Mucosa of descending colon (tissue), 3 donors: ENCODE measurements around the gene CADPS. TPM values are rescaled to one million over a fixed set of nuclear protein-coding genes. Genes with fewer than 3 reads are reported as not detected.

ENCODE experiments used
- ATAC-seq: fragments of 200-7000 bp; cut with Tn5 transposase; one replicate; pipeline ENCODE4 v1.9.1; 2020; ENCODE audit warnings: mild to moderate bottlenecking, moderate library complexity
- DNase-seq, 3 donors: peaks; one replicate each; pipeline ENCODE4 v3.0.0-alpha.2; 2020
- H3K36me3 ChIP-seq: fragments of 200-600 bp; one replicate; pipeline ENCODE4 v1.8.0; 2021; ENCODE audit warnings: low read depth, mild to moderate bottlenecking
- H3K4me1 ChIP-seq: fragments of 200-600 bp; one replicate; pipeline ENCODE4 v1.8.0; 2021; ENCODE audit warnings: low read depth, mild to moderate bottlenecking
- H3K4me3 ChIP-seq: fragments of 200-600 bp; one replicate; pipeline ENCODE4 v1.8.0; 2021; ENCODE audit warnings: mild to moderate bottlenecking
- H3K9me3 ChIP-seq: fragments of 200-600 bp; one replicate; pipeline ENCODE4 v1.8.0; 2021; ENCODE audit warnings: mild to moderate bottlenecking
- CTCF ChIP-seq: fragments of 200-600 bp; IDR thresholded peaks from one replicate; pipeline ENCODE4 v1.8.0; 2022; ENCODE audit warnings: antibody characterized with exemption, mild to moderate bottlenecking
- intact Hi-C, 2 donors: fragments of 100-400 bp; cut with DNase I in 1 of 2; cut with micrococcal nuclease in 1 of 2; formaldehyde crosslinking; loops; one replicate each; pipeline versions ENCODE4 v1.11.0 to v1.11.1; 2022; cut with DNase I, micrococcal nuclease
- total RNA-seq, 3 donors: library from RNA; stranded (reverse); fragmentation: NEBNext Ultra II Directional in 2 of 3; extraction: Animal tissue kit (Norgen Biotek cat#: 25700) in 2 of 3; gene quantifications; one replicate each; pipeline versions ENCODE4 v1.2.1 to v1.2.4, GENCODE V29; 2021 to 2023
- donor health status: DM: no; HTN: no; CAD: no; lungs with moderate emphysema.
- donor health status: DM: no; HTN: no; CAD: no.
- donor health status: DM: no; HTN: yes; CAD: no.

Gene CADPS
- total RNA-seq, 3 donors from 2014 or later, result 3.7 to 6.2 (median 6.1) TPM

DNA sequence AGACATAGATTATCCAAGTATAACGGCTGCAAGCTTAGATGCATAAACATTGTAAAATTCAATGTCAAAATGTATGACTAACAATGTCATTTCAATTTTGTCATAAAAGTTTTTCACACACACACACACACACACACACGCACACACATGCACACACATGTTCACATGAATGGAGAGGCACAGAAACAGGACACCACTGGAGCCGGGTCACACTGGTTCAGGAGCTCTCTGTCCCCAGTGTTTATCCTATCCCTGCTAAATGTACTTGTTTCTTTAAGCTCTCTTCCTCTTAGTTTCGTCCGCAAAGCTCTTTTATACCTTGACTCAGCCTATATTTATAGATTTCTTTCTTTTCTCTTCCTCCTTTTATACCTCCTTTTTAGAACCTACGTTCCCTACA lies 249.9 kb downstream of the CADPS start:
- no peaks in the 10 kb centered on the region for H3K9me3 ChIP-seq
- intact Hi-C loops, result no loop called here
- ATAC-seq (no peak), DNase-seq (no peak)
- H3K4me3 ChIP-seq, result no peak overlapping the region
- no peaks in the 10 kb centered on the region for H3K4me1 ChIP-seq
- no peak for TF ChIP-seq CTCF
- H3K36me3 ChIP-seq, result no peaks in the 10 kb centered on the region

DNA sequence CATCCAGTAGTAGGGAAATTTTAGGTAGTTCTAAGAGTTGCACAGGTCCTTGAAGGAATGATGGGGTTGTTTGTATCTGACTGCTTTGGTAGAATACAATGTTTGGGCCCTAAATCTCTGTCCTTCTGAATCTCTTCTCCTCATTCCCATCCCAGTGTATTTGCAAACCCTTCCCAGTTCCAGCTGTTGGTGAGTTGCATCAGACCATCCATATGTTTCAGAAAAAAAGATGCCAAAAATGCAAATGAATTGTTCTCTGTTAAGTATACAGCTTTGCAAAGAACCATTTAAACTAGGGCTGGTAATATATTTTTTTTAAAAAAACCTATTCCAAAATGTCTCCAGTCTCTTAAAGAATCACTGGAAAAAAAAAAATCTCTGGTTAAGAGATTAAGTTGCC lies 251.0 kb downstream of the CADPS start:
- intact Hi-C loops, result no loop called here
- no peak overlapping the region for H3K4me3 ChIP-seq
- no peaks in the 10 kb centered on the region for H3K36me3 ChIP-seq
- no peak for TF ChIP-seq CTCF
- no peaks in the 10 kb centered on the region for H3K9me3 ChIP-seq
- no peak for ATAC-seq
- no peak for DNase-seq
- H3K4me1 ChIP-seq, result no peaks in the 10 kb centered on the region

DNA sequence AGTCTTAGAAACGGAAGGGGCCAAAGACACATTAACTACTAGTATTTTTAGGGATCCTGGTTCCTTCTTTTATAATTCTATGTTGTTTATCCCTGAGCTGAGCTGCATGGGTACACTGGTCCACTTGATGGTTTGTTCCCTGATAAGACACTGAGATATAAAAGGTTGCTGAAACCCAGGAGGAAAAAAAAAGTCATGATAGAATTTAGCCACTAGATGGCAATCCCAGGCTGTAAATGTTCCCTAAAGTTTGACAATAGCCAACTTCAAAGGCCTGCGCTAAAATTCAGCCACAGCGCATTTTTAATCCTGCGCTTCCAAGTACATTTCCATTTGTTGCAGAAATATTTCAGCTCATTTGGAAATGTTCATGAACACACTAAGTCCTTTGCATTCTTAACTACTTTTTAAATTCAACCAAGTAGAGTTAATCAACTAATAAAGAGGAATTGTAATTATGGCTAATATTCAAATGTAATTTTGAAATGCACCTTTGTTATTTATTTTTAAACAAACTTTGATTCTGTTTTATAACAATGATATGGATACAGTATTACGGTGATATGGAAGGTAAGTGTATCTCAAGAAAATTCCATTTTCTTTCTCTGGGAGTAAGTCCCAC lies 252.6 kb downstream of the CADPS start:
- Histone ChIP-seq H3K4me1 (no peaks in the 10 kb centered on the region), H3K9me3 (no peaks in the 10 kb centered on the region), H3K36me3 (no peaks in the 10 kb centered on the region), H3K4me3 (no peak overlapping the region)
- ATAC-seq (peak; percentile 44), DNase-seq (peak in 1 of 3 donors; percentile 15)
- intact Hi-C loops, result no loop called here
- TF ChIP-seq CTCF, result no peak

DNA sequence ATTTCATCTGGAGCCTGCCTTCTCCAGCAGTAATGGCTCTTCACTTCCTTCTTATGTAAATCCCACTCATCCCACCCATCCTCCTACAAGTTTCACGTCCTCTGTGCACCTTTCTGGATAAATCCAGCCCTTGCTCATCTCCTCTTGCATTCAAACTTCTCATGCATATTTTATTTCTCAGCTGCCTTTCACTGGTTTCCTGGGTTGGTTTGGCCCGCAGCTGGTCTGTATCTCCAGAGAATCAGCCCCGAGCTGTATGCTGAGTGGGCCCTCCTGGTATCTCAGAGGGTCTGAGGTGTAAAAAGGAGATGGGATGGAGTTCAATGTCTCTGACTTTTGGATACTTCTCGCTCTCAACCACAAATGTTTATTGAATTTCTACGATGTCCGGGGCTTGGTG lies 253.3 kb downstream of the CADPS start:
- intact Hi-C loops, result no loop called here
- no peak for TF ChIP-seq CTCF

DNA sequence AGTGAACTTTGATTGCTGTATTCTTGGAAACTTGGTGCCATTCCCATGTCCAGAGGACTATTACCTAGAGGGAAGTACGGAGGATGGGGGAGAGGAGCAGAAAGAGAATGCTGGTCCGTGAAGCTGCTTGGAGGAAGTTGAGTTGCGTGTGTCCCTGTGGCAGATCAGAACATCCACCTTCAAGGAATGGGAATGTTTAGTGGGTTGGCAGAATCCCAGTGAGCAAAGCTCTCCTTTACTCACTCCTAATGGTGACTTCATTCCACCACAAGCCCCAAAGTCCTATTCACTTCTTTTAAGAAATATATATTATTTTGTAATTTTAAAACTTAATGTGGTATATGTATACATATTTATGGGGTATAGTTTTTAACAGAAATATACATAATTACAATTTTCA lies 254.0 kb downstream of the CADPS start:
- no peaks in the 10 kb centered on the region for H3K9me3 ChIP-seq
- no peaks in the 10 kb centered on the region for H3K4me1 ChIP-seq
- H3K4me3 ChIP-seq, result no peak overlapping the region
- no peak for ATAC-seq
- H3K36me3 ChIP-seq, result no peaks in the 10 kb centered on the region
- intact Hi-C loops, result no loop called here
- DNase-seq, result no peak
- no peak for TF ChIP-seq CTCF

More for the DNA sequence above, 253.3 kb downstream of the CADPS start:
- Histone ChIP-seq H3K9me3 (no peaks in the 10 kb centered on the region), H3K4me3 (no peak overlapping the region), H3K4me1 (no peaks in the 10 kb centered on the region), H3K36me3 (no peaks in the 10 kb centered on the region)
- ATAC-seq, result no peak
- DNase-seq, result no peak
